Measurements from ENCODE around the gene TSACC. TPM values are rescaled to one million over a fixed set of nuclear protein-coding genes. Genes with fewer than 3 reads are reported as not detected.
A peak's percentile ranks its signal among the peaks of the same experiment; 100 is the strongest.
"Not testable (repeated sequence)": the region's sequence is repeated elsewhere in the genome, so short reads cannot be mapped to it uniquely, and the experiment has no call there.

Gene TSACC
- total RNA-seq, 4 donors from 2014 or later, result not detected

DNA sequence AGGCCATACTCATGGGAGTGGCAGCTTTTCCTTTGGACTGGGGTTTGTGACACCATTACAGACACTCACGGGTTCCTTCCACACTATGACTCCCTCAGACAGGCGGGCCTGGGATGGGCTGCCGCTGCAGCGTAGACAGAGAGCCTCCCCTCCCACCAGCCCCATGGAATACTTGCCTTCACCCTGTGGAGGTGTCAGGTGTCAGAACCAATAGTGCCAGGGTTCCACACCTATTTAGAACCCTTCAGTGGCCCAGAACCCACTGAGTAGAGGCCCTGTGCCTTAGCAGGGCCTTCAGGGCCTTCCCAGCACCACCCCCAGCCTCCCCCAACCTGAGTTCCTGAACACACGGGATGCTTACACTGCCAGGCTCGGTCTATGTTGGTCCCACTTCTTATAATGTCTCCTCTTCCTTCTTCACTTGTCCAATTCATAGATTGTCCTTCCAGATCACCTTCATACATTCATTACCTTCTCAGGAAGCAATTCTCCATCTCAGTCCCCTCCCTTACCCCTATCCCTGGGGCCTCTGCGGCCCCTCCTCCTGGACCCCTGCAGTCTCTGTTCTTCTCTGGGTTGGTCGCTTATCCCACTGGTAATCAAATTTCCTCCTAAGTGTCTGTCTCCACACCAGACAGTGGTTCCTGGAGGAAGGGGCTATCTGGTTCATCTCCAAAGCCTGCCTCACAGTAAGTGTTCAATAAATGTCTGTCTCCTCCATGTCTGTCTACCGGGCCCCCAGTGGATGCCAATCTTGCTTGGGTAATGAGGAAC is 29.2 kb downstream of the TSACC start:
- TF ChIP-seq, protein P1, sequence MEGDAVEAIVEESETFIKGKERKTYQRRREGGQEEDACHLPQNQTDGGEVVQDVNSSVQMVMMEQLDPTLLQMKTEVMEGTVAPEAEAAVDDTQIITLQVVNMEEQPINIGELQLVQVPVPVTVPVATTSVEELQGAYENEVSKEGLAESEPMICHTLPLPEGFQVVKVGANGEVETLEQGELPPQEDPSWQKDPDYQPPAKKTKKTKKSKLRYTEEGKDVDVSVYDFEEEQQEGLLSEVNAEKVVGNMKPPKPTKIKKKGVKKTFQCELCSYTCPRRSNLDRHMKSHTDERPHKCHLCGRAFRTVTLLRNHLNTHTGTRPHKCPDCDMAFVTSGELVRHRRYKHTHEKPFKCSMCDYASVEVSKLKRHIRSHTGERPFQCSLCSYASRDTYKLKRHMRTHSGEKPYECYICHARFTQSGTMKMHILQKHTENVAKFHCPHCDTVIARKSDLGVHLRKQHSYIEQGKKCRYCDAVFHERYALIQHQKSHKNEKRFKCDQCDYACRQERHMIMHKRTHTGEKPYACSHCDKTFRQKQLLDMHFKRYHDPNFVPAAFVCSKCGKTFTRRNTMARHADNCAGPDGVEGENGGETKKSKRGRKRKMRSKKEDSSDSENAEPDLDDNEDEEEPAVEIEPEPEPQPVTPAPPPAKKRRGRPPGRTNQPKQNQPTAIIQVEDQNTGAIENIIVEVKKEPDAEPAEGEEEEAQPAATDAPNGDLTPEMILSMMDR (IDR thresholded peaks at IDR 0.05), result no peak
- TF ChIP-seq POLR2A (IDR thresholded peaks at IDR 0.05), result no peak
- Histone ChIP-seq H3K9me3 (no peaks in the 10 kb centered on the region), H3K27me3 (no peaks in the 10 kb centered on the region), H3K4me1 (peaks cover 0 to 8% (median 3%) of the 10 kb centered on the region in 4 donors), H3K4me3 (no peak overlapping the region), H3K36me3 (no peaks in the 10 kb centered on the region), H3K27ac (no peak overlapping the region)
- no peak for DNase-seq

GRCh38 chr1:156368157-156368658 is 29.9 kb downstream of the TSACC start:
- TF ChIP-seq, protein P1 (IDR thresholded peaks at IDR 0.05), result no peak
- TF ChIP-seq POLR2A (IDR thresholded peaks at IDR 0.05), result no peak
- Histone ChIP-seq H3K36me3 (no peaks in the 10 kb centered on the region), H3K27ac (no peak overlapping the region), H3K4me3 (no peak overlapping the region), H3K9me3 (no peaks in the 10 kb centered on the region), H3K4me1 (peaks cover 0 to 8% (median 3%) of the 10 kb centered on the region in 4 donors), H3K27me3 (no peaks in the 10 kb centered on the region)
- DNase-seq, result no peak

DNA sequence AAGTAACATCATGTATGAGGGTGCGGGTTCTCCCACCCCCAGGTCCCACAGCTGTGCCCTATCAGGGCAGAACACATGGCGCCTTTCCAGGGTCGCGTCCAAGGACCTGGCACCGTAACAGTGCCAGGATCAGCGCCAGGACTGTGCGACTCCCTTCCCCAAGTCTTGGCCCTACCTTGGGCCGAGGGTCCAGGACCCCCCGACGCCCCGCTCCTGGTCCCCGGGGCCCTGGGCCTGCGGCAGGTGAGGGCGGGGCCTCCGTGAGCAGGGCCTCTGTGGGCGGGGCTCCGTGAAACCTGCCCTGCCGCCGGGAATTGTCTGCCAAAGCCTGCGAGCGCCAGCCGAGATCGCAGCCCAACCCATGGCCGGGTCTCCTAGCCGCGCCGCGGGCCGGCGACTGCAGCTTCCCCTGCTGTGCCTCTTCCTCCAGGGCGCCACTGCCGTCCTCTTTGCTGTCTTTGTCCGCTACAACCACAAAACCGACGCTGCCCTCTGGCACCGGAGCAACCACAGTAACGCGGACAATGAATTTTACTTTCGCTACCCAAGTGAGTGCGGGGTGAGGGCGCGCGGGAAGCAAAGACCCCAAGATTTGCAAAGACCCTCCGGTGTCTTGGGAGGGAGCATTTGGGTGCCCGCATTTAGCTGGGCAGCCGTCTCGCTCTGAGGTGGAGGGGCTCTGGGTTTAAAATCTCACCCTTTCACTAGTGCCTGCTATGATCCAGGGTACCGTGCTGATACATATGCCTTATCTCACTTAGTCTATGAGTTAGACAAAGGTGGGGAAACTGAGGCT is 30.8 kb downstream of the TSACC start, which contains the start of gene RHBG:
TSS of gene RHBG (plus strand) at position 323 of the 796 bp plus-strand sequence. CDS start at position 362, 39 bp downstream.
- no peaks in the 10 kb centered on the region for H3K27me3 ChIP-seq
- H3K9me3 ChIP-seq, result no peaks in the 10 kb centered on the region
- TF ChIP-seq, protein P1 (IDR thresholded peaks at IDR 0.05), result no peak
- no peak for TF ChIP-seq POLR2A (IDR thresholded peaks at IDR 0.05)
- H3K27ac ChIP-seq, result no peak within 1 kb of the TSS
- H3K36me3 ChIP-seq, result no peaks in the 10 kb centered on the region
- H3K4me1 ChIP-seq, result peaks cover 0 to 8% (median 3%) of the 10 kb centered on the region in 4 donors
- DNase-seq, result peak in 2 of 3 donors; percentile 73 to 79
- peak within 1 kb of the TSS; percentile 30 to 55 (median 43) for H3K4me3 ChIP-seq

DNA sequence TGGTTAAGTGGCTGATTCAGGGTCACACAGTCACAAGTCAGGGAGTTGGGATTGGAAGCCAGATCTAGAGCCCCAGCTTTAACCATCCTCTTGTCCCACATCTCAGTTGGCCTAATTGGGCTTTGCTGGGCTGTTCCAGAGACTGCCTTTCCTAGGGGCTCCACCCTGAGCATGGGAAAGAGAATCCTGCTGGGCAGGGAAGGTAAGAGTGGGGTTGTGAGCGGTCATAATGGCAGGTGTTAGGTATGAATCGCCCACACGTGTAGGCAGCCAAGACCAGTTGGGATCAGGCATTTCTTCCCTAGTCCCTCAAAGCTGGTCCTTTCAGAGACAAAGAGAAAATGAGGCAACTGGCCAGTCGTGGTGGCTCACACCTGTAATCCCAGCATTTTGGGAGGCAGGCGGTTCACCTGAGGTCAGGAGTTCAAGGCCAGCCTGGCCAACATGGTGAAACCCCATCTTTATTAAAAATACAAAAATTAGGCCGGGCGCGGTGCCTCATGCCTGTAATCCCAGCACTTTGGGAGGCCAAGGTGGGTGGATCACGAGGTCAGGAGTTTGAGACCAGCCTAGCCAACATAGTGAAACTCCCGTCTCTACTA is 31.5 kb downstream of the TSACC start:
- not testable (repeated sequence) for H3K9me3 ChIP-seq, H3K27ac ChIP-seq, H3K36me3 ChIP-seq, H3K27me3 ChIP-seq, H3K4me1 ChIP-seq, DNase-seq
- peak overlapping the region in 1 of 4 donors; percentile 55 for H3K4me3 ChIP-seq

DNA sequence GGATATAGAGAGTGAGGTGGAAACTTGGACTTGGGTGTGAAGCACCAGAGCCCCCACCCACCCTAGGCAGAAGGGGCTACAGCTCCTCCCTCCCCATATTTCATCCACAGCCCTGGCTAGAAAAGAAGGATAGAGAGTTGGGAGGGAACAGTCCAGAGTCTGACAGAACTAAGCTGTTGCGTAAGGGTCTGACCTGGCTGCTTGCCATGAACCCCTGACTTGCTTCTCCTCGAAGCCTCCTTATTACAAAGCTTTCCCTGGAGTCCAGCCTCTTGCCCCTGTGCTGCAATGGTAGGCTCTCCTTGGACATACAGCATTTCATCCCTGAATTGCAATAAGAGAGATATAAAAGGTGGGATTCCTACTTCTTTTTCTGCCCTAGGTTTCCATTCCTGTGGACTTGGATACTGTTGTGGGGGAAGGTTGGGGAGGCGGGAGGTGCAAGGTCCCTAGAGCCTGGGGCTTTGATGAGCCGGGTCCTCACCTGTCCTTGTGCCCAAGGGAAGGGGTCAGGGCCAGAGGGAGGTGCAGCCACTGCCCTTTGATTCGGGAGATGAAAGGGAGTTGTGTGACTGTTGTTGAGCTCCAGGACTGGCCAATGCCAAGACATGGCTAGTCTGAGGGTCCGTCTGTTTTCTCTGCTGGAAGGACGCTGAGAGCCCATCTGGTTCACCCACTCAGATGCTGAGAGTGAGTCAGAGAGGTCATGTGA is 33.4 kb downstream of the TSACC start:
- H3K36me3 ChIP-seq, result no peaks in the 10 kb centered on the region
- DNase-seq, result no peak
- H3K4me1 ChIP-seq, result peaks cover 0 to 8% (median 3%) of the 10 kb centered on the region in 4 donors
- no peak overlapping the region for H3K27ac ChIP-seq
- H3K27me3 ChIP-seq, result no peaks in the 10 kb centered on the region
- H3K9me3 ChIP-seq, result no peaks in the 10 kb centered on the region
- H3K4me3 ChIP-seq, result no peak overlapping the region
- TF ChIP-seq POLR2A (IDR thresholded peaks at IDR 0.05), result no peak
- TF ChIP-seq, protein P1 (IDR thresholded peaks at IDR 0.05), result no peak

All from Peyer's patch (tissue), 4 donors.